Stimulated activated CD4-positive, alpha-beta T cell treated with anti-CD3 and anti-CD28 coated beads, Interleukin-12 subunit alpha, Interleukin-12 subunit beta, amount 100 ng/mL, for 4 hours (primary cell): ENCODE results near the gene SOCS6.
A peak's percentile ranks its signal among the peaks of the same experiment; 100 is the strongest.

Experiments
- DNase-seq: peaks from one replicate; pipeline ENCODE4 v3.0.0-alpha.2; 2020

The SOCS6 gene

DNA sequence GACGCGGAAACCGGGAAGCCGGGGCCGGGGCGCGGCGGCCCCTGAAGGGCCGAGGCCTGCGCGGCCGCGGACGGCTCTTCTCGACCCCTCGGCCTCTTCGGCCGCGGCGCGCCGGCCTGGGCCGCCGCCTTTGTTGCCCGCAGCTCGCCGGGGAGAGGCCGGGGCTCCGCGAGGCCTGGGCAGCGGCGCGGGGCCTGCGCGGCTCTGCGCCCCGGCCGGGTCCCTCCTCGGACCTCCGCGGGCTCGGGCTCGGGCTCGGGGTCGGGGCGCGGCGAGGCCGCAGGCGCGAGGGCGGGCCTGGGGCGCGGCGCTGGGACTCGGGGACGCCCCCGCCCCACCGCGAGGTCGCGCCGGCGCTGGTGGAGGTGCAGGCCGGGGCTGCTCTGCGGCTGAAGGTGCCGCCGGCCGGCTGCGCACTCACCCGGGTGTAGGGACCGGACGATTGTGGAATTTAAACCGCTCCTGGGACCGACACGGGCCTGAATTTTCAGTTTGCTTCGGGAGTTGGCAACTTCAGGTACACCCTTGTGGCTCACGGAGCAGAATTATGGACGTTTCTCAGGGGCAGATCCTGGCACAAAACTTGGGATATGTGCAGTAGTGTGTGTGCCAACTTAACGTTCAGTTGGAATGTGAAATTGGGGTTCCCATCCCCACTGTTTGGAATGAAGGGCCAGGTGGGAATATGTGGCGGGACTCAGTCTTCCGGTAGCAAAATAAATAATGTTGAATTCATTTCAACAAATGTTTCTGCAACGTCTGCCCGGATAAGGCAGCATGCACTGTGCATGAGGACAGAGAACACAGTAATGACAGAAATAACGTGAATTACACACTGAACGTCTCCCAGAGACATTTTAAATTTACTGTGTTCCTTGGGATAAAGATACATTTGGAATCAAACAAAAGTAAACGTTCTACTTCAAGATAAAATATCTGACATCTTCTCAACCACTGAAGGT lies 787 bp downstream of the SOCS6 start:
- peak; percentile 4 for DNase-seq

DNA sequence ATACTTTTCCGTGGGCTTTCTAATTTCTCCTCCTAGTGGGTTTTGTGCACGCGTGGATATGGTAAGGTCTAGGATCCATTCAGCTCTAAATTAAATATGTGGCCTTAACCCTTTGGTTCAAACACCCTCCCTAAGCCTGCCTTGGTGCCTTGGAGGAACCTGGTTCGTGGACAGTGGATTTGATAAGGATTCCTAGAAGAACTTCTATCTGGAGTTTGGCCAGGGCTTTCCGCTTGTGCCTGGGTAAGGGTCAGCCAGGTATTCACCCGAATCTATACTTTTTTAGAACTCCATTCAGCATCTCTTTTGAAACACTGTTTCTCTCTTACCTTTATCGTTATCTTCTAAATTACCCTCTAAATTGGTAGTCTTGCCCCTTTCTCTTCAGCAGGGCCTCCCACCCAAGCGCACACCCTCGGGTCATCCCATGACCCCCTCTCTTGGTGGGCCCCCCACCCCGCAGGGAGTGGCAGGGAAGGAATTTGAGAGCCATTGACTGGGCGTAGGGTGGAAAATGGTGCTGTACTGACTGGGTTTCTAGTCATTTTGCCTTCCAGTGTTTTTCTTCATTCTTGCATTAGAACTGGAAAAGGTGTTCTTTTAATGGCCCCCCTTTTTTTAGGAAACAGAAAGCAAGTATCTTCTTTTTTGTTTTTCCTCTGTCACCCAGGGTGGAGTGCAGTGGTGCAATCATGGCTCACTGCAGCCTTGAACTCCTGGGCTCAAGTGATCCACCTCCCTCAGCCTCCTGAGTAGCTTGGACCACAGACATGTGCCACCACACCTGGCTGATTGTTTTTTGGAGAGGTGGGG lies 1.8 kb downstream of the SOCS6 start:
- DNase-seq: no peak

DNA sequence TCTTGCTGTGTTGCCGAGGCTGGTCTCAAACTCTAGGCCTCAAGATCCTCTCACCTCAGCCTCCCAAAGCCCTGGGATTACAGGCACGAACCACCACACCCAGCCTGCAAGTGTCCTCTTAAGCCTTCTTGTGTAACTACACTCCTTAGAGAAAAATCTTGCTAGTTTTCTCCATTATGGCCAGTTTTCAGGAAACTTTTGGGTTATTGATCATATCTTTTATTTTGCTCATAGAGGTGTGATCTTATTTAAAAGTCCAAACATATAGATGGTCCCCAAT lies 2.4 kb downstream of the SOCS6 start:
- no peak for DNase-seq

DNA sequence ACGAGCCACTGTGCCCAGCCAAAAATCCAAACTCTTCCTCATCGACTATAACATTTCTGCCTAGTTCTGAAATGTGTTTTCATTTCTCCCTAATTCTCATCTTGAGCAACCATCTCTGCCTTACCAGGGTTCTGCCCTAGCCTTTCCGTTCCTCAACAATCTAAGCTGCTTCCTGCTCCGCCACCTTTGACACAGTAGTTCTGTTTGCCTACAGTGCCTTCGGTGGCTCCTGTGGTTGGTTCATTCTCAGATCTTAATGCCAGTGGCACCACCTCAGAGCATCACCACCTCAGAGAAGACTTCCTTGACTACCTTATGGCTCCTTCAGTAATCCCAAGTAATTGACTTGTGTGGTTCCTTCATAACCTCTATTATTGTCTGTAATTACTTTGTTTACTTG lies 3.8 kb downstream of the SOCS6 start:
- DNase-seq: no peak

DNA sequence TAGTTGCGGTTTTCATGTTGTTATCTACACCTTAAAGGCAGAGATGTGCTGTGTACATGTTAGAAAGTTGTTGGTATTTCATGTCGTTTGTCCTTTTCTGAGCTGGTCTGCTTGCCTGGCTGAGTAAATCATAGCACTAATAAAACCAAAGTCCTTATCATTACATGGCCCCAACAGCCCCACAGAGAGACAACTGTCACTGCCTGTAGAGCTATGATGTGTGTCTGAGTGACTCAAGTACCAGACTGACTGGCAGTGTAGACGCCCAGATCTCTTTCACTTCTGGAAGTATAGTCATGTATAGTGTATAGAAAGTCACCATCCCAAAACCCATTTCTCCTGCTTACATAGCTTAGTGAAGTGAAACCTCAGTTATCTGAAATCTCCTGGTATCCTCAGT lies 4.3 kb downstream of the SOCS6 start:
- DNase-seq: no peak

DNA sequence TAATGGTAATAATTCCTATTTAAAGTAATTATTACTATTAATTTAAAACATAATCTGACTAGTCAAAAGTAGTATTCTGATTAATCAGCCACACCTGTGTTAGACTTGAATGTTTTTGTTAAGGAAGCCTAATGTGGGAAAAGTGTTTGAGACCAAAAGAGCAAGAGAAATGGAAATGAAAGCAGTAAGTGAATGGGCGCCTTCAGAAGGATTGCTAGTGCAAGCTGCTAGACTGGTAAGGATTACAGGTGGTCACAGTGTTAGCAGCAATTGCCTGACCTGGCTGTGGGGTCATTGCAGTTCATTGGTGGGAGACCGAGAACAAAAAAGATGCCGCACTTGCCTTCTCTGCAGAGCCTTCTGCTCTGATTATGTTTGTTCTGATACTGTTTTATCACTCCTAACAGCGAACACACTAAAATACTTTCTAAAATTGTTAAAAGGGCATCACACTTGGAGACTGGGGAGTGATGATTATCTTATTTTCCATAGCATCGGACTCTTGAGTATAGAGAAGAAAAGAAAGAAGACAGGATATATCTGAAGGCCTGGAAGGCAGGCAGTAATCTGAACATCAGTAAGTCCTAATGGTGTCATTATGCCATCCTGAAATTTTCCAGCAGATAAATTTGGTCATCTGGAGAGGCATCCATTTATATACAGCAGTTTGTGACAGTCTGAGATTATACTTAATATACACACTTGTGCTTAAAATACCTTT lies 5.8 kb downstream of the SOCS6 start:
- DNase-seq: no peak

DNA sequence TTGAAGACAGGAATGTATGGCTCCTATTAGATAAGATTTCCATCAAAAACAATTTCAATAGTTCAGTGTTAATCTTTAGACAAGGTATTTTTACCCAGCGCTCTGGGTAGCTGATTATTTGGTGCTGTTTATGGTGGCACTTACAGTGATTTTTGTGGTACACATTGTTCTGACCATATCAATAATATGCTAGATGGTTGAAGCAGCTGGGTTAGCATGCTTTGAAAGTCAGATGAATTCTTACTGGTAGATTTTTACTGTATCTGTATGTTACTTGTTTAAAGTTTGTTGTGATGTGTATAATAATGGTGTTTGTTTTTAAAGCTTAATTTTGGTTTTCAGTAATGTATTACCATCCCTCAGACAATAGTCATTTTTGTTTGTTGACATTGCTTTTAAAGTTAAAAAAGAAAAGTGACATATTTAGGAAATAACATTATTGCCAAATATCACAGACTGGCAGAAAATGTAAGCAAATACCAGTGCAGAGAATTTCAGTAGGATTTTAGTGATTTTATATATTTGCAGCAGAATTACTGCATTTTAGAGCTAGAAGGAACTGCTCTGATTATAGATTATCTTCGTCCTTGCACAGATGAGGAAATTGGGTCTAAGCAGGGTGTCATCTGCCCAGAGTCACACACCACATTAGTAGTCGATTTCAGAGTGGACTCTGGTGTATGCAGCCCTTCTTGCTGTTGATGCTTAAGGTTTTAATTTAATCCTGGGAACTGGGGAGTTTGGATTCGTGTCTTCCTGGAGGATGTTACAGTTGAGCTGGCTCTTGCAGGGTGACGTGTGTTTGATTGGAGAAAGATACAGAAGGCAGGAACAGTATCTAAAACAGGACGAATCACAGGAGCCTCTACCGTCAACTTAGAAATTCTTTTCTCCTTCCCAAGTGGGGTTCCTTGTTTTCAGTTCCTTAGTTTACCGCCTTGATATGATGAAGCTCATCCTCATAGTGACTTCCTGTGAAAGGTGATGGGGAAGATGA lies 6.6 kb downstream of the SOCS6 start:
- DNase-seq: no peak

DNA sequence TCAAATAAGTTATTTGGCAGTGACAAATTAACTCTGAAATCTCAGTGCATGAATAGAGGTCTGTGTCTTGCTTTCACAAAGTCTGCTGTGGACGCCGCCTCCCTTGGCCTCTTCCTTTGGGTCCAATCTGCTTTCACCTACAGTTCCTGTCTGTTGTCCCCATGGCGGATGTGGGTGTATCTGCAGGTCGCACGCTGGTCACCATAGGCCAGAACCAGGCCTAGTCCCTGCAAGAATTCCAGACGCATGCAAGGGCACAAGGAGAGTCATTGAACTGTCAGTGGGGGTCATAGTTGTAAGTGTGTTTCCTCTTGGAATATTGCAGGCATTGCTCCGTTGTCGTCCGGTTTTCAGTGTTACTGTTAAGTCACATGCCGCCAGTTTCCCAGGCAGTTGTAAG lies 7.4 kb downstream of the SOCS6 start:
- no peak for DNase-seq

DNA sequence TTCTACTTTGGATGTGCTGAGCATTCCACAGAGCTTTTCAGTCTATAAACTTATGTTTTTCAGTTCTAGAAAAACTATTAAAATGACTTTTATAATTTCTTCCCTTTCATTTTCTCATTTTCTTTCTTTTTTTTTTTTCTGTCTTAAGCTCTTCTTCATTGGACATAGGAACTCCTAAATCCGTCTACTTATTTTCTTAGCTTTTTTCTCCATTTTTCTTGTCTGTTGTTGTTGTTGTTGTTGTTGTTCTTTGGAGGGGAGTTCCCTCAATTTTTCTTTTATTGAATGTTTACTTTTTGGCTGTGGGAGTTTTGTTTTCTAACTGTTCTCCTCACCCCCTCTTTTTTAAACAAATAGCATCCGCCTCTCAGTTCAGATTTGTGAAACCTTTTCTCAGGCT lies 7.9 kb downstream of the SOCS6 start:
- DNase-seq: no peak

DNA sequence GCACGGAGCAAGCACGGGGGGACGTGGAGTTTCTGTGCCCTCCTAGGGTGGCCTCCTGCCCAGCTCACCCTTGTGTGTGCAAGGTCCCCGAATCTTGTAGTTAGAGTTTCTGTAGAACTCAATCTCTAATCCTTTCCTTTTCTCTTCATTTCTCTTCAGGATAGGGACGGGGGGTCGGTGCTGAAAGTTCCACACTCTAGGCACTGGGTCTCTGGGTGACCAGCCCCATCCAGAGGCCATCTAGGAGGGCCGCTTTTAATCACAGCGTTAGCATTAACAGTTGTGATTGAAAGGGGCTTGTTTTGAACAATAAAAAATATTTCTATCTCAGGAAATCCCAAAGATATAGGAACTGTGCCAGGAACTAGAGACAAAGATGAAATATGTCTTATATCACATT lies 10.5 kb downstream of the SOCS6 start:
- DNase-seq: no peak

DNA sequence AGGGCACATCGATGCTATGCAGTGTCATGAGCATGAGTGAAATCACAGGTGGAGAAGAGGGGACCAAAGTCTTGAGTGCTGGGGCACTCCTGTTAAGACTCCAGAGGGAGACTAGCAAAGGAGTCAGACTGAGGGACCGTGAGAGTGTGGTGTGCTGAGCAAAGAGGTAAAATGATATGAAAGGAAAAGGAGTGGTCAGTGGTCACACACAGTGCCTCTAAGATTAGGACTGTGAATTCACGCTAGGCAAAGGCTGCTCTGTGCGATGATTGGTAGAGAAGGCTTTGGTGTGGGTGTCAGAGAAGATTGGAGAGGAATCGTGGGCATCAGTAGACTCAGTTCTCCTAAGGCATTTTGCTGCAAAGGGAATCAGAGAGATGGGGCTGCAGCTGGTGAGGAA lies 12.8 kb downstream of the SOCS6 start:
- no peak for DNase-seq

DNA sequence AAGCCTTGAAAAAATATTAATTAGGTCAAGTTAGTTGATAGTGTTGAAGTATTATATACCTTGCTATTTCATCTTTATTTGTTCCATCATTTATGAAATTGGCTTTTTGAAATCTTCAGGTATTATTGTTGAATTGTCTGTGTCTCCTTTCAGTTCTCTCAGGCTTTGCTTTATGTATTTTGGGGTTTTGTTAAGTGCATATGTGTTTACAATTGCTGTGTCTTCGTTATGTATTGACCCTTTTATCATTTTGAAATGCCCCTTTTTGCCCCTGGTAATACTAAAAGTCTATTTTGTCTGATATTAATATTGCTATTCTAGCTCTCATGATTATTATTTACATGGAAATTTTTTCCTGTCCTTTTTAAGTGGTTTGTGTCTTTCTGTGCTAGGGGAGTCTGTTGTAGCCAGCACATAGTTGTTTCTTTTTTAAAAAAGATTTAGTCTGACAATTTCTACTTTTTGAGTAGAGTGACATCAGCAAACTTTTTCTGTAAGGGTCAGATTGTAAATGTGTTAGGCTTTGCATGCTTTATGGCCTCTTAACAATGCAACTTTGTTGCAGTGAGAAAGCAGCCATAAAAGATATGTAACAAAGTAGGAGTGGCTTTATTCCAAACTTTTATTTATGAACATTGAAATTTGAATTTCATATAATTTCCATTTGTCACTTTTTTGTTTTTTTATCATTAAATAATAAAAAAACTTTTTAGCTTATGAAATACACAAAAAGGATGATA lies 19.9 kb downstream of the SOCS6 start:
- no peak for DNase-seq

DNA sequence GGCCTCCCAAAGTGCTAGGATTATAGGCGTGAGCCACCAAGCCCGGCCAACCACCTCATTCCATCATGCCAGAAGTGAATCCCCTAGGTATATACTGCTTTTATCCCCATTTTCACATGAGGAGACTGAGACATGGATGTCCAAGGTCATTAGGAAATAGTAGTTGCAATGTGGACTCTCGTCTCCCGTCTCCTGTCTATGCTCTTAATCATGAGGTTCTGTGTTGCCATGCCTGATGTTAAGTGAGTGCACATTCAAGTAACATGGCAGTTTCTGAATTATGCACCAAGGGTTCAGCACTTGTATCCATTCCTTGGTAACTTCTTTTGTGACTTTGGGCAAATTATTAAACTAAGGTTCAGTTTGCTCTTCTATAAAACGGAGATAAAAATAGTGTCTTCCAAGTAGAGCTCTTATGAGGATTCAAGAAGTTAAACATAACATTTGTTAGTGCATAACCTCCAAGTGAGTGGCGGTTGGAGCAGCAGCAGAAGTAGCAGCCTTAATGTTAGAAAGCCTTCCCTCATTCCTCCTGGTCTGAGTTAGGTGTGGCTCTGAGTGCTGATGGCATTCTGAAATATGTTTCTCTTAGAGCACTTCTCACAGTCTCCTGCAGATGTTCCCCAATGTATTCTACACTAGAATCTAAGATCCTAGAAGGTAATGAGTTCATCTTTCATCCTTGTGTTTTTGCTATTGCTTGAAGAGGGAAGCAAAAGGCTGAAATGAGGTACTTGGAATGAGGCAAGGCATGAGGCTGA lies 21.9 kb downstream of the SOCS6 start:
- no peak for DNase-seq

DNA sequence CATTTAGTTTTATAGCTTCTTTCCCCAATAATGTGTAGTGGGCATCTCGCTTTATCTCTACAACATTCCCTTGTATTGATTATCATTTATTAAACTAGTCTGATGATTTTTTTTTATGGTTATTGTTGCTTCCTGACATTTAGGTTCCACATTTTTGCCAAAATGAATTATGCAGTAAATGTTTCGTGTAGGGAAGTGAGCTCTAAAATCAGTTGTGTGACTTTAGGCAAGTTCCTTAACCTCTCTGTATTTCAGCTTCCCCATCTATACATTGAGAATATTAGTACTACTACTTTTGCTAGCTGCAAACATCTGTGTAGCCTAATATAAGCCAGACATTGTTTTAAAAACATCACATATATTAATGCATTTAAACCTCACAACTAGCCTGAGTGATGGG lies 22.9 kb downstream of the SOCS6 start:
- no peak for DNase-seq

DNA sequence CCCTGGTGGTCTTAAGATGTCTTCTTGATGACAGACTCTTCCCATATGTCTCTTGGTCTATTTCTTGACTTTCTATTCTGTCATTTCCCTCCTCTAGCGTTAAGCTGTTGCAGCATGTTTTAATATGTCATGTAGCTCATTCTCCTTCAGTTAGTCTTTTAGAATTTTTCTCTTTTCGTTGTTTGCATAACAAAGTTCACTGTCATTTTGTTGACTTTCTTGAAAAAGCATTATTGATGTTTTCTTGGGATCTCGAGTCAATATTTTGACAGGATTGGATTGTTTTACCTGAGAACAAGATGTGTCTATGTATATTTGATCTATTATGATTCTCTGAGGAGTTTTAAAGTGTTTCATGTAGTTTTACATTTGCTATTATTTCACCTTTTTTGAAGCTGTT lies 24.8 kb downstream of the SOCS6 start:
- no peak for DNase-seq

DNA sequence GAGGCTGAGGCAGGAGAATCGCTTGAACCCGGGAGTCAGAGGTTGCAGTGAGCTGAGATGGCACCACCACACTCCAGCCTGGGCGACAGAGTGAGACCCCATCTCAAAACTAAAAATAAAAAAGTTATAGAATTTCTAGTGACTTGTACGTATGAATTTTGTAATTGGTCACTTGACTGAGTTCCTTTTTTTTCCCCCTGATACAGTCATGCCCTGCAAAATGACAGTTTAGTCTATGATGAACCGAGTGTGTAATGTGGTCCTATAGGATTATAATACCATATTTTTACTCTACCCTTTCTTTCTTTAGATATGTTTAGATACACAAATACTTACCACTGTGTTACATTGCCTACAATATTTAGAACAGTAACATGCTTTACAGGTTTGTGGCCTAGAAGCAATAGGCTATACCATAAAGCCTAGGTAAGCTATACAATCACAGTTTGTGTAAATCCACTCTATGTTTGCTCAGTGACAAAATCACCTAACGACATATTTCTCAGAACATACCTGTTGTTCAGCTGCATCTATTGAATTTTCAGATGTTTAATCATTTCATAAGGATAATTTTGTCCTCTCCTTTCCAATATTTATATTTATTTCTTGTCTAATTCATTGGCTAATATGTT lies 25.4 kb downstream of the SOCS6 start:
- DNase-seq: no peak

DNA sequence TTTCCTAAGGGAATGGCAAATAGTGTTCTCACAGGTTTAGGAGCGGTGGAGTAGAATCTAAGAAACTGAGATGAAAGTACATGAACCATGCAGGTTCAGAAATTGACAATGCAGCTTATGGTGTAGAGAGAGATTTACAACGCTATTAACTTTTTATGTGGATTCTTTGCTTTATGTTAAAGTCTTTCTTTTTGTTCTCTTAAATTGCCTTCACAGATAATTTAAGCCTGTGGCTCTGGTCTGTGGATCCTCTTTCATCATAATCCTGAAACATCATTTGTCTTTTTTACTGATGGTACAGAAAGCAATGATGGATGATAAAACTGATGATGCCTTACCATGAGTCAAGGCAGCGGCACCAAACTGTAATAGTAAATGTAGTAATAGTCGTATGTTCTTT lies 30.3 kb downstream of the SOCS6 start:
- DNase-seq: no peak

DNA sequence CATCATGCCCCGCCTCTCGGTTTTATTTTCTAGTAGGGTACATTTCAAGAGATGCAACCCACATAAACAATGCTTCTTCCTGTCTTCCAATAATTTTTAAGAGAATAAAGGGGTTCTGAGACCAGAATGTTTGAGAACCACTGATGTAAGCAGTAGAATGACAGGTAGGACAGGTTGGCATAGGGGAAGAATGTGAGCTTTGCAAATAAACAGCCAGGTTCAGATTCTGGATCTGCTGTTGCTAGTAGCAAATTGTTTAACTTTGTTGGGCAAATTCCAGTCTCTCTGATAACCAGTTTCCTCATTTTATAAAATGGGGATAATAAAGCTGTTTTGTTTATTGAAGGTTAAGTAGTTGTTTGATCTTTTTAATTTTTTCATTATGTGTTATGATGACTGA lies 32.8 kb downstream of the SOCS6 start:
- DNase-seq: no peak

DNA sequence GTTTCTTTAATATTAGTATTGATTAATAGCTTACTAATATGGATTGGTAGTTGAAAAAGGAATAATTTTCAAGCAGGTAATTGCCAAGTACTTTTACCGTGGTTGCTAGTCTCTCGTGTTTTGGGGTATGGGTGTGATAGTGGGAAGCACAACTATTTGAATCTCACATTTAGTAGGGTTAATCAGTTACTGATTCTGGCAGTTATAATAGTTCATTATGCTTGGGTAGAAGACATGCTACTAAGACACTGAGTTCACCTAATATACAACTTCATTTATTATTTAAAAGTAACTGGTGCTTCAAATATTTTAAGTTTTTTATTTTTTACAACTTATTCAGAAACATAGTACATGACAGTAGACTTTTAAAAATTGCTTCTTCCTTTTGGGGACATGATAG lies 33.5 kb downstream of the SOCS6 start:
- no peak for DNase-seq

DNA sequence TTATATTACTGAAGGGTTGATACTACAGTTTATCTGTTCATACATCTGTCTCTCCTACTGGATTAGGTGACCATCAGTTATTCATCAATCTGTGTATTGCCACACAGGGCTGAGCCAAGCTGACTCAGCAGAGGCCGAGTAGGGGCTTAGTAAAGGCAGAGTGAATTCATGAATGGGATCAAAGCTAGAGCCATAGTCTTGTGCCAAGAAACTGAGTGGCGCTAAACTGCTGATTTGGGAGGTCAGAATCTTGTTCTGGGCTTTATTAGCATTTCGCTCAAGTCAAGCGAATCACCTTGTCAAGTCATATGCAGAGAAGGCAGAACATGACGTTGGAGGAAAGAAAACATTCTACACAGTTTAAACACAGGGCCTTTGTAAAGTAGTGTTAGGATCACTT lies 34.1 kb downstream of the SOCS6 start:
- no peak for DNase-seq
